Endometrium (tissue), 2 donors: ENCODE measurements around the gene RHOH.

Experiments
- FAIRE-seq: peaks from 2 replicates; lab custom pipeline; 2012; peaks lifted over from hg19 to GRCh38; lab: Jason Lieb, UNC
- donor health status: control.
- donor health status: control.

RHOH gene

DNA sequence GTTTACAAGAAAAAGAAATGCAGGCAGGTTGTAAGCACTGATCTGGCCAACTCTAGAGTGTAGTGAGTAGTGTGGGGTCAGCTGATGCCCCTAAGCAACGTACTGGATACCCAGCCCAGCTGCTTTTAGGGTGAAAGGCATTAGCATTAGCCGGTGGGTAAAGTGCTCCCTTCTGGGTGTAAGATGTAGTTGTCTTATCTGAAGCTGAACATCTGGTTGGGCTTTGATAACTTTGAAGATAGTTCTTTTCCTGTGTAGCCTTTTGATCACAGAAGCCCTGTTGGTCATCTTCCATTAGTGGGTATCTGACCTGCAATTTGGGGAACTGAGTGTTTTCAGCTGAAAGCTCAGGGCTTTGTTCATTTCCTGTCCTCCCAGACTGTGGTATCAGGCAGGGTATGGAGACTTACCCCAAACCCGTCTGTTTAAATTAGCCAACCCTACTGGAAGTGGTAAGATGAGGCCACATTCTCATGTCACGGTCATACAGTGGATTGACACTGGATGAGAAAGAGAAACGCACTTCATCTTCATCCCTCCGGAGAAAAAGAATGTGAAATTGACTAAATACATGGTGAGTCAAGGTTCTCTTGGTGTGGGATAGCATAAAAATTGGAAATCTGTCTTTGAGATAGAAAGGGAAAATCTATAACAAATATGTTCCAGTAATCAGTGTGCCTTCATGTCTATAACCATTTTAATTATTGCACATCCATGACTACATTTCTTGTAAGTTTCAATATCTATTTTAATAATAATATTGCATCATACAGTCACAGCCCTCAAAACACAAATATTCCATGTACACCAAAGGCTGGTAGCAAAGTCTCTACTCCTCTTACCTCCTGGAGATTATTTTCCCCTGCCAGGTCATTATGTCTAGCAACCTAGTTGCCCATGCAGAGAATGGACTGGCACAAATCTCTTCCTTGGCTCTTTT lies 8.7 kb downstream of the RHOH start:
- FAIRE-seq = no peak

DNA sequence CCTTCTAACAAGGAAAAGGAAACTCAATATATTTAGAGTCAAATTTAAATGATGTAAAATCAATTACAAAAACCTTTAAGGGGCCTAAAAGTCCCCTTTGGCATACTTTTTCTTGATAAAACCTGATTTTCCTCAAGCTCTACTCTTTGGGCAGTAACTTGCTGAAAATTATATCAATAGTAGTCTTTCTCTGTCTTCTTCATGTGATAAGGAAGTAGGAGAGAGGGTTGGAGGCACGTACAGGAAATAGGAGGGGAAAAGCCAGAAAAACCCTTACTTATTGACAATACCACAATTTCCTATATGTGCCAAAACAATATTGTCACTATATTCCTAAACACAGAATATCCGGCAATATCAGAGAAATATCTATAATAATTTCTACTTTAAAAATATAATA lies 9.6 kb downstream of the RHOH start:
- FAIRE-seq = no peak

DNA sequence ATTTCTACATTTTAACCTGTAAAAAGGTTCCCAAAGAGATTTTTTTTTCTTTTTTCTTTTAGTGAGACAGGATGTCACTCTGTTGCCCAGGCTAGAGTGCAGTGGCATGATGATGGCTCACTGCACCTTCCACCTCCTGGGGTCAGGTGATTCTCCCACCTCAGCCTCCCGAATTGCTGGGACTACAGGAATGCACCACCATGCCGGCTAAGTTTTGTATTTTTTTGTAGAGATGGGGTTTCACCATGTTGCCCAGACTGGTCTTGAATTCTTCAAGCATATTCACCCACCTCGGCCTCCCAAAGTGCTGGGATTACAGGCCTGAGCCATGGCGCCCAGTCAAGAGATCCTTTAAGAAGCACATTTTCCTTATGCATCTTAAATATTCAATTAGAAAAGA lies 12.6 kb downstream of the RHOH start:
- no peak for FAIRE-seq

DNA sequence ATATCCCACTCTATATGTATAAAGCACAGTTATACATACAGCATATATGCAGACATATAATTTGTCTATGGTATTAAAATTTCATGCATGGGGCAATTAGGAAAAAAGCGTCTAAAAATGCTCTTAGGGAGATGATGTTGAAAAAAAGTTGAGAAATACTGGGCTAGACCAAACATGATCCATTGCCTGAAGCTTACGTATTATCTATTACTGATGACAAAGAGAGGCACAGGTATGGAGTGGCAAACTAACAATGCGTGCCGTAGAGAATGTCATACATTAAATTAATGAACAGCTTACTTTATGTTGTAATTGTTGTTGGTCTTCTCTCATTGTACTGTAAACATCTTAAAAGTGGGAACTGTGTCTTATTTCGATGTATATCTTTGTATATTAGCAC lies 13.9 kb downstream of the RHOH start:
- FAIRE-seq = no peak

GRCh38 chr4:40211224-40212185 lies 14.7 kb downstream of the RHOH start:
- FAIRE-seq = no peak

DNA sequence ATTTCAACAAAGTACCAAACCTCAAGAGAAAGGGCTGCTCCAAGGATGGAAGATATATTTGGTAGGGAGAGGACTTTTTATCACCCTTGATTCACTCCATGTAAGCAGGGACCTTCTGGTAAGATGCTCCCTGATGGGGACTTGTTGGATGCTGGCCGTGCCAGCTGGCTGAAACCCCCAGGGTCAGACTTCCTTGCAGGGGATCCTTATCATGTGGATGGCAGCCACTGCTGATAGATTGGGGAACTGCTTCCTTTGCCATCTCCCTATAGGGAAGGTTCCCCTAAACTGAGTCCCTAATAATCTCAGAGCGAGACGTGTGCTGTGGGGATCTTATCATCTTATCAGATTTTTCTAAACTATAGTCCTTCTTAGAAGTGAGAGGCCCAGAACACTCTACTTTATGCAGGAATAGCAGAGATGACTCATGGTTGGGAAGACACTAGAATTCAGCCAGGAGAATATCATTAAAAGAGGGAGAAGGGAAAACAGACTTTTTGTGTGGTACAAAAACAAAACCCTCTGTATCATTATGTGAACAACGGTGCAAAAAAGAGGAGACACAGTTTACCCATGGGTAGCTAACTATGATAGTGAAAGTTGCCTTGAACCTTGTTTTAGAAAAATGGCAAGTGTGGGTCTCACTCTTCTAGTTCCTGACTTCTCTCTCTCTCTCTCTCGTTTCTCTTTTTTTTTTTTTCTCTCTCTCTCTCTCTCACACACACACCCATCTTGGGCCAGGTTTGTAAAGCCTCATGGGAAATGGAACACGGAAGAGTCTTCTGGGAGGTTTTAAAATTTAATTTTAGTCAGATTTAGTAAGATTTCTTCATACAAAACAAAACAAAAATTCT lies 16.1 kb downstream of the RHOH start:
- no peak for FAIRE-seq

DNA sequence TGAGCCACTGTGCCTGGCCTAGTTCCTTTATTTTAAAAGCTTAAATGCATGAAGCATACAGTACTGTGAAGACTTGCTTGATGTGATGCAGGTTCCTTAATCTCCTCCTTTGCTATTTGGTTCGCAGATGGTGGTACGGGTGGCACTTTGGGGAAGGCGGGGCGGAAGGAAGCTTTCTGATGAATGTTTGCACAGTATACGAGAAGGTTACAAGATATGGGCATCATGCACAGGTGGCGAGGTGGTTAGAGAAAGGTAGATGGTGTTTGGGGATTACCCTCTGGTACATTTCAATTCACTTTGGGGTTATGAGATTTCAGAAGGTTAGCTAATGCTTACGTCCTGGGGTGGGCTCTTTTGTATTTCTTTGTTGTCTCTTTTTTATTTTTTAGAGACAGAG lies 17.2 kb downstream of the RHOH start:
- no peak for FAIRE-seq

GRCh38 chr4:40214661-40215418 lies 18.0 kb downstream of the RHOH start:
- no peak for FAIRE-seq

DNA sequence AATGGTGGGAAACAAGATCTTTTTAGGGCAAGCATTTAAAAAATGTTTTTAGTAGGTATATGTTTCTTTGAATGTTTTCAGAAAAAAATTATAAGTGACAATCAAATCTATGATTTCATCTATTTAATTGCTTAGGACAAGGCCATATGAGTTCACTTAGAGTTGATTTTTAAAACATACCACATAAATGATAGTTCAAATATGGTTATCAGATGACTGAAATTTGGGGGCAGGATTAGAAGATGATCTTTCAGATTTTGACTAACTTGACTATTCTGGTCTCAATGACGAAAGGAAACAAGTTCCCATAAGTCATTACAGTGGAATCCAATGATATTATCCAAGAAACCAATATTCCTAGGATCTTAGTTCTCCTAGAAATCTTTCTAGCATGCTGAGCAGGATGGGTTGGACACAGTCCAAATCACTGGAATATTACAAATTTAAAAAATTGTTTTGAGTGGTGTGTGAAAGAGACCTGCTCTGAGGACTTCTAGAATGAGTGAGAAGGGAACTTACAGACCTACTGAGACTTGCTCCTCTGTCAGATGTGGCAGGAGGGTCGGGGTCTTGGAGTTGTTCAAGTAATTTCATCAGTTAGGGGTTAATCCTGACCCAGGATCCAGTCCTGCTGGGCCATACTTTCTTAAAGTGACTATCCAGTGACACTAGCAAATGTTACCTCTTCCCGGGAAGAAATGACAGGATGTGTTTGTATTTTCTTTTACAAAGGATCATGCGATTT lies 20.0 kb downstream of the RHOH start:
- no peak for FAIRE-seq

DNA sequence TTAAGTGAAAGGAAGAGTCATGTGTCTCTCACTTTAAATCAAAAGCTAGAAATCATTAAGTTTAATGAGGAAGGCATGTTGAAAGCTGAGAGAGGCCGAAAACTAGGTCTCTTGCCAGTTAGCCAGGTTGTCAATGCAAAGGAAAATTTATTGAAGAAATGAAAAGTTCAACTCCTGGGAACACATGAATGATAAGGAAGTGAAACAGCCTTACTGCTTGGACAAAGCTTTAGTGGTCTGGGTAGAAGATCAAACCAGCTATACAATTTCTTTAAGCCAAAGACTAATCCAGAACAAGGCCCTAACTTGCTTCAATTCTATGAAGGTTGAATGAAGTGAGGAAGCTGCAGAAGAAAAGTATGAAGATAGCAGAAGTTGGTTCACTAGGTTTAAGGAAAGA lies 24.9 kb downstream of the RHOH start:
- FAIRE-seq = no peak

DNA sequence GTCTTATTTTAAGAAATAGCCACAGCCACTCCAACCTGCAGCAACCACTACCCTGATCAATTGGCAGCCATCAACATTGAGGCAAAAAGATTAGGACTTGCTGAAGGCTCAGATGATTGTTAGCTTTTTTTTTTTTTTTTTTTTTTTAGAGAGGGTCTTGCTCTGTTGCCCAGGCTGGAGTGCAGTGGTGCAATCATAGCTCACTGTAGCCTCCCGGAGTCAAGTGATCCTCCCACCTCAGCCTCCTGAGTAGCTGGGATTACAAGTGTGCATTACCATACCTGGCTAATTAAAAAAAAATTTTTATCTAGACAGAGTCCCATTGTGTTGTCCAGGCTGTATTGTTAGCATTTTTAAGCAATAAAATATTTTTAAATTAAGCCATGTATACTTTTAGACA lies 26.5 kb downstream of the RHOH start:
- no peak for FAIRE-seq

GRCh38 chr4:40224432-40224831 lies 27.6 kb downstream of the RHOH start:
- no peak for FAIRE-seq

DNA sequence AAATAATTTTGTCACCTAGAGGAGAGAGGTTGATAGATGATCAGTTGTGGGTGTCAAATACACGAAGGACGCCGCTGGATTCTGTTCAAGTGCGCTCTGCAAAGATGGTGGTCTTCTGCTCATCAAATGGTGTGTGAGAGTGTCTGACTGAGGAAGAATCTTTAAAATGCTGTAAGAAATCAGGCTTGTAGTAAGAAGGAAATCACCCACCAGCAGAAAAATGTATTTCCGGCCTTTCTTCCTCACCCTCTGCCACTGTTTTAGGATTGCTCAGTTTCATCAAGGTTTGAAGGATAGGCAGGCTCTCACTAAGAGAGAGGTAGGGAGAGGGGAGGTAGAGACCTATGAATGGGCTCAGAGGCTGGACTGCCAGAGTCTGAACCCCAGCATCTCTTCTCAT lies 28.7 kb downstream of the RHOH start:
- FAIRE-seq = no peak

GRCh38 chr4:40227284-40227683 lies 30.5 kb downstream of the RHOH start:
- no peak for FAIRE-seq

DNA sequence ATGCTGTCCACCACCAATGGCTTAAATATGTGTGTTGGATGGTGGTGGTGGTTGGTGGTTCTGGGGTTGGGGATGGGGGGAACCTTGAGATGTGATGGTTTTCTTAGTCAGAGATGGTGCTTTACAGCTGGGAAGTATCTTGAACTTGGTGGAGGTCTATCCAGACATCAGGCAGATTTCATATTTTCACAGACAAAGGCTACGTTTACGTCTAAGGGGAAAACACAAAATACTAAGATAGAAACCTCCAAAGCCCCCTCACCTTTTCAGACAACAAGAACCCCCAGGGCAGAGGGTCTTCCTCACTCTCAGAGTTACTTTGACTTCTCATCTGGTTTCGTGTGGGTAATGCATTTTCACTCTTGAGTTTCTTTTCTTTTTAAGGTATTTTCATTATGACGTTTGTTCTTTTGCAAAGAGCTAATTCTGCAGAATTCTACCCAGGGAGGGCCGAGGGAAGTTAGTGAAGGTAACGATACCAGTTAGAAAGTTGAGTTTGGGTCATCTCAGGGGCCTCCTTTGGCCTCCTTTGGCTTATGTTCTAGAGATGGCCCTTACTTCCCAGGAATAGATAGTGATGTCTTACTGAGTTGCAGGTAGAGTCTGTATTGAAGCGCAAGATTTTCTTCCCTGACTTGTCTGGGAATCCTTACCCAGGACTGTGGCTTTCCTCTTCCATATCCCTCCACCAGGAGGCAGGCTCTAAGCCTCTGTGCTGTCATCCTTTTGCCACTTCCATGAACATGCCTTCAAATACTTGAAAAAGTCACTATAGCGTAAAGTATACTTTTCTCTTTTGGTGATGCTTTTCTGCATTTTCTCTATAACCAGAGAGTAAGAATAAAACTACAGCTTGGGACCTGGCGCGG lies 31.9 kb downstream of the RHOH start:
- FAIRE-seq = no peak

- no peak for FAIRE-seq
Observed at GRCh38 chr4:40231316-40231863, 34.6 kb downstream of the RHOH start.

DNA sequence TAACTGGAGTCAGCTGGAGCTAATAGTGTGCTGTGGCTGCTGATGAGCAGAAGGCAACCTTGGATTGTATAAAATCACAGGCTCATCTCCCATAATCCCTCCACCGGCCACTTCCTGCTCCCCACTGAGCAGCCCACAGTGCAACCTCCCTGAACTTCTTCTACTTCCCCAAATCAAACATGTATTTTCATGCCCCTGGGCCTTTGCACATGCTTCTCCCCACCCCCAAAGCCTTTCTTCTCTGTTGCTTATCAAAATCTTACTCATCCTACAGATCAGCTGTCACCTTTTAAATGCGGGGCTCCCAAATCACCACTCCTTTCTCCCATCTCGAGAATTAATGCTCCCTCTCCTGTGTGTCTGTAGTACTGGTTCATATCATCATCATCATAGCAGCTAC lies 35.8 kb downstream of the RHOH start:
- FAIRE-seq = no peak

GRCh38 chr4:40233227-40233626 lies 36.4 kb downstream of the RHOH start:
- FAIRE-seq = no peak

DNA sequence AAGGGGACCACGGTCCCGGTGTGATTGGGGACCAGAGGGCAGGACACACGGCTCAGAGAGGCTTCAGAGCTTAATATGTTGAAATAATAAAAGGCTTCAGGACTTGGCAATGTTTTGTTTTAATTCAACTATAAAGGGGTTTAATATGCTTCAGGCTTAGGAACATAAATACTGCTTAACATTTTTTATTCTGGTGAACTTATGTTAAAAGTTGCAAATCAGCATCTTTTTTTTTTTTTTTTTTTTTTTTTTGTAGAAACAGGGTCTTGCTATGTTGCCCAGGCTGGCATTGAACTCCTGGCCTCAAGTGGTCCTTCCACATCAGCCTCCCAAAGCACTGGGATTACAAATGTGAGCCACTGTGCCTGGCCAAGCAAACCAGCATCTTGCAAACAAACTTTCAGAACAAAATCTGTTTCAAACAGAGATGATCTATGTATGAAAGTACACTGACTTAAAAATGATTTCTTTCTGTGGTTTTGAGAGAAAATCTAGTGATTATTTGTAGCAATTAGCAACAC lies 37.7 kb downstream of the RHOH start:
- no peak for FAIRE-seq
